Stomach (tissue), 4 donors: ENCODE measurements around the gene CHRNB1.

Experiments used
- EP300 ChIP-seq: sonication (generic); formaldehyde crosslinking; IDR thresholded peaks from one replicate; pipeline ENCODE4 v1.6.1; 2017; ENCODE audit warnings: antibody characterized with exemption
- POLR2A ChIP-seq, 4 donors: fragments of 450-650 bp; IDR thresholded peaks; one replicate each; pipeline ENCODE4 v1.6.1; 2016; ENCODE audit warnings: antibody characterized with exemption in 4 of 4, control low read depth in 2 of 4, mild to moderate bottlenecking in 1 of 4, moderate library complexity in 1 of 4
- TF ChIP-seq, protein P1 (sequence below), 7 experiments: fragments of 450-650 bp in 4 of 7; fragments of 200-600 bp in 3 of 7; sonication (generic) in 3 of 7; IDR thresholded peaks; one replicate each; pipeline ENCODE4 v1.5.1; 2016 to 2019; ENCODE audit warnings: antibody characterized with exemption in 7 of 7, control low read depth in 2 of 7, mild to moderate bottlenecking in 1 of 7

DNA sequence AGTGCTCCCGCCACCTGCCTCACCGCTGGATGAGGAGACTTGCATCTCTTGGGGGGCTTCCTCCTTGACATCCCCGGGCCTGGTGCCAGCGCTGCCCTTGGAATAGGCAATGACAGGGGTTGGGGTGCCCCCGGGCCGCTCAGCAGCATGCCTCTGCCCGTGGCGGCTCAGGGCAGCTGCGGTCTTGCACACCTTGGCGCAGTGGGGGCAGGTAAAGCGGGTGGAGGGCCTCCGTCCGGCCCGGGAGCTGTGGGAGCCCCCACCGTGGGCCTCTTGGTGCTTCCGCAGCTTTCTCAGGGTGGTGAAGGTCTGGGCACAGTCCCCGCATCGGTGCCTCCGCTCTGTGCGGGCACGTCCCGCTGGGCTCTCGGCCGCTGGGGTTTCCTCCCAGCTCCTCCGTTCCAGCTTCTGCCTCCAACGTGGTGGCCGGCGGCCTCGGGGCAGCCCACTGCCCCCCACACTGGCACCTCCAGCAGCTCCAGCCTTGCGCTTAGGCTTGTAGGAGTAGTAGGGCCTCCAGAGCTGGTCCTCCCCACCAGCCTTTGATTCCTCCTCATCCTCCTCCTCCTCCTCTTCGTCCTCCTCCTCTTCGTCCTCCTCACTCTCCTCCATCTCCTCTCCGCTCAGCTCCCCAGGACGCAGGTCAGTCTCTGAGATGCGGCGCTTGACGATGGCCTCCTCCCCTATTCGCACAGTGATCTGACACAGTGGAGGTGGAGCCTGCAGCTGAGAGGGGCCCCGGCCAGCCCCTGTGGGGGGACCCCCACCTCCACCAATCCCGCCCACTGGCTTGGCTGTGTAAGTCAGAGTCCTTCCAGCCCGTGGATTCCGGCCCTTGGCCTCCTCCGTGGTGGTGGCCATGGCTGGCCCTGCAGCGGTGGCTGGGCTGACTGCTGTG lies 17.9 kb downstream of the CHRNB1 start:
- TF ChIP-seq, protein P1, sequence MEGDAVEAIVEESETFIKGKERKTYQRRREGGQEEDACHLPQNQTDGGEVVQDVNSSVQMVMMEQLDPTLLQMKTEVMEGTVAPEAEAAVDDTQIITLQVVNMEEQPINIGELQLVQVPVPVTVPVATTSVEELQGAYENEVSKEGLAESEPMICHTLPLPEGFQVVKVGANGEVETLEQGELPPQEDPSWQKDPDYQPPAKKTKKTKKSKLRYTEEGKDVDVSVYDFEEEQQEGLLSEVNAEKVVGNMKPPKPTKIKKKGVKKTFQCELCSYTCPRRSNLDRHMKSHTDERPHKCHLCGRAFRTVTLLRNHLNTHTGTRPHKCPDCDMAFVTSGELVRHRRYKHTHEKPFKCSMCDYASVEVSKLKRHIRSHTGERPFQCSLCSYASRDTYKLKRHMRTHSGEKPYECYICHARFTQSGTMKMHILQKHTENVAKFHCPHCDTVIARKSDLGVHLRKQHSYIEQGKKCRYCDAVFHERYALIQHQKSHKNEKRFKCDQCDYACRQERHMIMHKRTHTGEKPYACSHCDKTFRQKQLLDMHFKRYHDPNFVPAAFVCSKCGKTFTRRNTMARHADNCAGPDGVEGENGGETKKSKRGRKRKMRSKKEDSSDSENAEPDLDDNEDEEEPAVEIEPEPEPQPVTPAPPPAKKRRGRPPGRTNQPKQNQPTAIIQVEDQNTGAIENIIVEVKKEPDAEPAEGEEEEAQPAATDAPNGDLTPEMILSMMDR (IDR thresholded peaks at IDR 0.05): no peak
- TF ChIP-seq POLR2A (IDR thresholded peaks at IDR 0.05) (no peak), EP300 (no peak)
